ENCODE data around the gene SHD. TPM values are rescaled to one million over a fixed set of nuclear protein-coding genes. Genes with fewer than 3 reads are reported as not detected.
"Not testable (repeated sequence)": the region's sequence is repeated elsewhere in the genome, so short reads cannot be mapped to it uniquely, and the experiment has no call there.

SHD gene
- total RNA-seq, 1 experiment from 2014 or later: 3.5 TPM

DNA sequence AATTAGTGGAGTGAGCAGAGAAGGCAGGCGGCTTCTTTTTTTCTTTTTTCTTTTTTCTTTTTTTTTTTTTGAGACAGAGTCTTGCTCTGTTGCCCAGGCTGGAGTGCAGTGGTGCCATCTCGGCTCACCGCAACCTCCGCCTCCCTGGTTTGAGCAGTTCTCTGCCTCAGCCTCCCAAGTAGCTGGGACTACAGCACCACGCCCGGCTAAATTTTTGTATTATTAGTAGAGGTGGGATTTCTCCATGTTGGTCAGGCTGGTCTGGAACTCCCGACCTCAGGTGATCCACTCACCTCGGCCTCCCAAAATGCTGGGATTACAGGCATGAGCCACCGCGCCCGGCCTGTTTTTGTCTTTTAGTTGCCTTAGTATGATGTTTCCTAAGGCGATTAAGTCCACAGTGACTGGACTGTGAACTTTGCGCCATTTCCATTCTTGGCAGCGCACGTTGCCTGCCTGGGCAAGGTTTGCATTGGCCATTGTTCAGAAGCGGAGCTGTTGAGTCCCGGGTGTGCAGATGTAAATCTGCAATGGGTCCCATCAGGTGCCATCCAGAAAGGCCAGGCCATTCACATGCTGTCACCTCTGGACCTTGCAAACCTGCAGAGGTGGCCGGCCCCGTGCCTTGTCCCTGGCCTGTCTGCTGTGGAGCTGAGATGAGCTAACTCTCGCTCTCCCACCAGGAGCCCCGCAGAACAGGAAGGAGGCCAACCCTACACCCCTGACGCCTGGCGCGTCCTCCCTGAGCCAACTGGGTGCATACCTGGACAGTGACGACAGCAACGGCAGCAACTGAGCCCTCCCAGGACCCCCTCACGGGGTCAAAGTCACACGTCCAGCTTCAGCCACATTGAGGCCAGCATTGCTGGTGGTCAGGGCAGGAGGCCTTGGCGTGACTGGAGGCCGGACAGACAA lies 10.9 kb upstream of the SHD start:
- DNase-seq: no peak
- ChIA-PET POLR2A (no interaction called here), CTCF (interaction anchor here (0.6 to 2.8 kb wide), 12 partner anchors 10 to 191 kb away, joined by 3 to 45 read pairs (median 8); partner anchors contain the start of genes CHAF1A, MPND, SHD and STAP2)
- Histone ChIP-seq H3K4me1 (no peaks in the 10 kb centered on the region), H3K4me3 (ENCODE audit: low read depth, low read length) (no peak overlapping the region), H3K27me3 (replicated peaks; ENCODE audit: control insufficient read depth, insufficient read depth, low read length) (no peaks in the 10 kb centered on the region), H3K36me3 (ENCODE audit: control insufficient read depth, insufficient read depth, low read length) (peaks cover 2% of the 10 kb centered on the region), H3K9me3 (no peaks in the 10 kb centered on the region)
- TF ChIP-seq, protein P1, sequence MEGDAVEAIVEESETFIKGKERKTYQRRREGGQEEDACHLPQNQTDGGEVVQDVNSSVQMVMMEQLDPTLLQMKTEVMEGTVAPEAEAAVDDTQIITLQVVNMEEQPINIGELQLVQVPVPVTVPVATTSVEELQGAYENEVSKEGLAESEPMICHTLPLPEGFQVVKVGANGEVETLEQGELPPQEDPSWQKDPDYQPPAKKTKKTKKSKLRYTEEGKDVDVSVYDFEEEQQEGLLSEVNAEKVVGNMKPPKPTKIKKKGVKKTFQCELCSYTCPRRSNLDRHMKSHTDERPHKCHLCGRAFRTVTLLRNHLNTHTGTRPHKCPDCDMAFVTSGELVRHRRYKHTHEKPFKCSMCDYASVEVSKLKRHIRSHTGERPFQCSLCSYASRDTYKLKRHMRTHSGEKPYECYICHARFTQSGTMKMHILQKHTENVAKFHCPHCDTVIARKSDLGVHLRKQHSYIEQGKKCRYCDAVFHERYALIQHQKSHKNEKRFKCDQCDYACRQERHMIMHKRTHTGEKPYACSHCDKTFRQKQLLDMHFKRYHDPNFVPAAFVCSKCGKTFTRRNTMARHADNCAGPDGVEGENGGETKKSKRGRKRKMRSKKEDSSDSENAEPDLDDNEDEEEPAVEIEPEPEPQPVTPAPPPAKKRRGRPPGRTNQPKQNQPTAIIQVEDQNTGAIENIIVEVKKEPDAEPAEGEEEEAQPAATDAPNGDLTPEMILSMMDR (IDR thresholded peaks at IDR 0.05; ENCODE audit: insufficient read depth in 1 of 2, low read depth in 1 of 2, low read length in 1 of 2, severe bottlenecking in 1 of 2, unreplicated experiment in 1 of 2): no peak
- H3K9me3 Mint-ChIP-seq (ENCODE audit: unreplicated experiment): no peaks in the 10 kb centered on the region
- no peak overlapping the region for H3K4me3 Mint-ChIP-seq (ENCODE audit: unreplicated experiment)
- H3K27ac Mint-ChIP-seq (ENCODE audit: unreplicated experiment): no peak overlapping the region
- intact Hi-C loops (cut with micrococcal nuclease; ENCODE audit: unreplicated experiment): loop anchor here (1.0 kb wide), 1 partner anchor 84 kb away; no protein-coding TSS in a partner anchor
- H3K36me3 Mint-ChIP-seq (ENCODE audit: insufficient read depth, unreplicated experiment): peaks cover 8% of the 10 kb centered on the region
- H3K4me1 Mint-ChIP-seq (ENCODE audit: low read depth, unreplicated experiment): no peaks in the 10 kb centered on the region
- no TSS peak for BruUV-seq (replicated peaks)
- H3K27me3 Mint-ChIP-seq (ENCODE audit: insufficient read depth, unreplicated experiment): no peaks in the 10 kb centered on the region

DNA sequence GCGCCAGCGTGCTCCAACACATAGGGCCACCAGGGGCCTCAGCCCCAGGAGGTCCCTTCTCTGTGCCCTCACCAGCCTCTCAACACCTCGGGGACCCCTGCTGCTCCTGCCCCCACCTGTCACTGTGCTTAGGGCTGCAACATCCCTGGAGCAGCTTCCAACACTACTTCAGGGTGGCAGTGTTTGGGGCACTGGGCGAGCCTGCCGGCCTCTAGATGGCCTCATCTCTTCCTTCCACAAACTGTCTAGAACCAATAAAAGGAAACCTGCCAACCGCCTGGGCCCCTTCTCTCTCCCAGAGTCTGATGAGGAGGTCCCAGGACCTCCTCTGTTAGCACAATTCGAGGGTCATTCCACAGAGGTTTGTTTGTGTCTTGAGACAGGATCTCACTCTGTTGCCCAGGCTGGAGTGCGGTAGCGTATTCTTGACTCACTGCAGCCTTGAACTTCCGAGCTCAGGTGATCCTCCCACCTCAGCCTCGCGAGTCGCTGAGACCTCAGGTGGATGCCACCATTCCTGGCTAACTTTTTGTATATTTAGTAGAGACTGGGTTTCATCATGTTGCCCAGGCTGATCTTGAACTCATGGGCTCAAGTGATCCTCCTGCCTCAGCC lies 10.1 kb upstream of the SHD start:
- Histone ChIP-seq H3K9me3 (no peaks in the 10 kb centered on the region), H3K27me3 (replicated peaks; ENCODE audit: control insufficient read depth, insufficient read depth, low read length) (no peaks in the 10 kb centered on the region), H3K4me1 (no peaks in the 10 kb centered on the region), H3K36me3 (ENCODE audit: control insufficient read depth, insufficient read depth, low read length) (peaks cover 2% of the 10 kb centered on the region), H3K4me3 (ENCODE audit: low read depth, low read length) (no peak overlapping the region)
- no peaks in the 10 kb centered on the region for H3K27me3 Mint-ChIP-seq (ENCODE audit: insufficient read depth, unreplicated experiment)
- H3K9me3 Mint-ChIP-seq (ENCODE audit: unreplicated experiment): no peaks in the 10 kb centered on the region
- no peak overlapping the region for H3K27ac Mint-ChIP-seq (ENCODE audit: unreplicated experiment)
- no peak for DNase-seq
- TF ChIP-seq, protein P1 (IDR thresholded peaks at IDR 0.05; ENCODE audit: insufficient read depth in 1 of 2, low read depth in 1 of 2, low read length in 1 of 2, severe bottlenecking in 1 of 2, unreplicated experiment in 1 of 2): no peak
- no TSS peak for BruUV-seq (replicated peaks)
- intact Hi-C loops (cut with micrococcal nuclease; ENCODE audit: unreplicated experiment): no loop called here
- CTCF ChIA-PET: interaction anchor here (0.6 to 2.8 kb wide), 3 partner anchors 12 to 83 kb away, joined by 3 to 34 read pairs (median 13); partner anchors contain the start of gene STAP2
- peaks cover 8% of the 10 kb centered on the region for H3K36me3 Mint-ChIP-seq (ENCODE audit: insufficient read depth, unreplicated experiment)
- no peaks in the 10 kb centered on the region for H3K4me1 Mint-ChIP-seq (ENCODE audit: low read depth, unreplicated experiment)
- POLR2A ChIA-PET: no interaction called here
- H3K4me3 Mint-ChIP-seq (ENCODE audit: unreplicated experiment): no peak overlapping the region

GRCh38 chr19:4272894-4273293 lies 6.2 kb upstream of the SHD start:
- Histone ChIP-seq H3K9me3 (no peaks in the 10 kb centered on the region), H3K36me3 (ENCODE audit: control insufficient read depth, insufficient read depth, low read length) (no peaks in the 10 kb centered on the region), H3K4me1 (no peaks in the 10 kb centered on the region), H3K27me3 (replicated peaks; ENCODE audit: control insufficient read depth, insufficient read depth, low read length) (no peaks in the 10 kb centered on the region), H3K4me3 (ENCODE audit: low read depth, low read length) (no peak overlapping the region)
- Mint-ChIP-seq H3K27me3 (ENCODE audit: insufficient read depth, unreplicated experiment) (no peaks in the 10 kb centered on the region), H3K27ac (ENCODE audit: unreplicated experiment) (no peak overlapping the region), H3K4me3 (ENCODE audit: unreplicated experiment) (no peak overlapping the region), H3K4me1 (ENCODE audit: low read depth, unreplicated experiment) (no peaks in the 10 kb centered on the region), H3K9me3 (ENCODE audit: unreplicated experiment) (no peaks in the 10 kb centered on the region), H3K36me3 (ENCODE audit: insufficient read depth, unreplicated experiment) (no peaks in the 10 kb centered on the region)
- TF ChIP-seq, protein P1 (IDR thresholded peaks at IDR 0.05; ENCODE audit: insufficient read depth in 1 of 2, low read depth in 1 of 2, low read length in 1 of 2, severe bottlenecking in 1 of 2, unreplicated experiment in 1 of 2): no peak
- intact Hi-C loops (cut with micrococcal nuclease; ENCODE audit: unreplicated experiment): no loop called here
- CTCF ChIA-PET: no interaction called here
- POLR2A ChIA-PET: no interaction called here
- no TSS peak for BruUV-seq (replicated peaks)
- no peak for DNase-seq

GRCh38 chr19:4274321-4274686 lies 4.8 kb upstream of the SHD start:
- H3K9me3 Mint-ChIP-seq (ENCODE audit: unreplicated experiment); H3K4me3 ChIP-seq (ENCODE audit: low read depth, low read length); intact Hi-C loops (cut with micrococcal nuclease; ENCODE audit: unreplicated experiment); H3K27ac Mint-ChIP-seq (ENCODE audit: unreplicated experiment); H3K4me3 Mint-ChIP-seq (ENCODE audit: unreplicated experiment); POLR2A ChIA-PET; H3K36me3 Mint-ChIP-seq (ENCODE audit: insufficient read depth, unreplicated experiment); BruUV-seq (replicated peaks); H3K27me3 Mint-ChIP-seq (ENCODE audit: insufficient read depth, unreplicated experiment); H3K36me3 ChIP-seq (ENCODE audit: control insufficient read depth, insufficient read depth, low read length); H3K4me1 ChIP-seq; DNase-seq; H3K9me3 ChIP-seq; H3K4me1 Mint-ChIP-seq (ENCODE audit: low read depth, unreplicated experiment); H3K27me3 ChIP-seq (replicated peaks; ENCODE audit: control insufficient read depth, insufficient read depth, low read length): not testable (repeated sequence)
- CTCF ChIA-PET: interaction anchor here (0.7 kb wide), 1 partner anchor 92 kb away, joined by 5 read pairs; no protein-coding TSS in a partner anchor
